HTR-8/SVneo (cell line): ENCODE results near the gene MT1F.
"Not testable (repeated sequence)": the region's sequence is repeated elsewhere in the genome, so short reads cannot be mapped to it uniquely, and the experiment has no call there.

Source experiments
- DNase-seq: peaks from one replicate; pipeline ENCODE4 v3.0.0; 2011; ENCODE audit warnings: low spot score, mixed read lengths; ENCODE audit not compliant: insufficient read length
- FAIRE-seq: peaks from 2 replicates; lab custom pipeline; 2011; peaks lifted over from hg19 to GRCh38; lab: Jason Lieb, UNC

The MT1F gene

DNA sequence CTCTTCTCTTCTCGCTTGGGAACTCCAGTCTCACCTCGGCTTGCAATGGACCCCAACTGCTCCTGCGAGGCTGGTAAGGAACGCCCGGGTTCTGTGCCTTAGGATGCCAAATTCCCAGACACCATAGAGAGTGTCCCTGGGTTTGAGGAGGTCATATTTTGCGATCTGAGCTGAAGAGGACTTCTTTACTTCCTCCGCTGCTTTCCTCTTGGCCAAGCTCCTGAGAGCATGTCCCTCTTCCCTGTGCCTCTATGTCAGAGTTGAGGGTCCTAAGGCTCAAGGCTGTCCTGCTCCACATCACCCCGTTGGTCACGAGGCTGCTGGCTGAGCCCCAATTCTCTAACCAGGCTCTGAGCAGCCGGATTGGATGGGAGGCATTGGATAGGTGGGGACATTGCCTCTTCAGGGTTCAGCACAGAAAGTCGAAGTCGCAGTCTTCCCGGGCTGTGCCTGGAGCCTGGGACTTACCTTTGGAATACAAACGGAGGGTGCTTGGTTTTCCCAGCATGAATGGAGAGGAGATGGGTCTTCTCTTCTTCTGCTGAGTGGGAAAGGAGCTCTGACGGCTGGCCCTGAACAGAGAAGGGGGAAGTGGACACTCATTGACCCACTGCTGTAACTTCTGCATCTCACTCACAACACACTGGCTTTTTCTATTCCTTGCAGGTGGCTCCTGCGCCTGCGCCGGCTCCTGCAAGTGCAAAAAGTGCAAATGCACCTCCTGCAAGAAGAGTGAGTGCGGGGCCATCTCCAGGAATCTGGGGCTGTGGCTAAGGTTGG lies 12.3 kb downstream of the MT1F start:
- FAIRE-seq = no peak
- no peak for DNase-seq

DNA sequence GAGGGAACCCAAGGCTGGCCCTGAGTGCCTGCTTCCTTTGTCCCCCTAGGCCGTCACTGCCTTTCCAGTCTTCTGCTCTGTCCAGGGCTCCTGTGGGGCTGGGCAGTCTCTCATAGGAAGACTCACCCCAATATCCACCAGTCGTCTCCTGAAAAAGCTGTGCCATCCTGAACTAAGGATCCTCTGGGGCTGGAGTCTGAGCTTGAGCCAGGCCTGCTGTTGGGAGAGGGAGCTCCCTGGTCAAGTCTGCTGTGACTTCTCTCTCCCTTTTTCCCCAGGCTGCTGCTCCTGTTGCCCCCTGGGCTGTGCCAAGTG lies 12.8 kb downstream of the MT1F start:
- DNase-seq = no peak
- no peak for FAIRE-seq

DNA sequence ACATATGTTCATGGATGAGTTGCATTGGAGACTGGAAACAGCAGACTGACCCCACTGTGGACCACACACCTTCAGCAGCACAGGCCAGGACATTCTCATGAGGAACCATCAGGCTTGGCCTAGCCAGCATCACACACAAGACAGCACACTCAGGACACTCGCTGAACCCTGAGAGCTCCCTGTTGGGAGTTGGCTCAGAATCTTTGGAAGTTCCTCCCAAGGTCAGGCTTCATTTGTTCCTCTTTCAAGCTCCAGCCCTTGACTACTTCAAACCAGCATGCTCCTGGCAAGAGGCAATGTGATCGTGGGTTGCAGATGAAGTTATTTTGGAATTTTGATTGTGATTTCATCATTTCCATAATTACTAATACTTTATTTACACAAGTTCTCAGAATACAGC lies 13.9 kb downstream of the MT1F start:
- not testable (repeated sequence) for DNase-seq, FAIRE-seq

DNA sequence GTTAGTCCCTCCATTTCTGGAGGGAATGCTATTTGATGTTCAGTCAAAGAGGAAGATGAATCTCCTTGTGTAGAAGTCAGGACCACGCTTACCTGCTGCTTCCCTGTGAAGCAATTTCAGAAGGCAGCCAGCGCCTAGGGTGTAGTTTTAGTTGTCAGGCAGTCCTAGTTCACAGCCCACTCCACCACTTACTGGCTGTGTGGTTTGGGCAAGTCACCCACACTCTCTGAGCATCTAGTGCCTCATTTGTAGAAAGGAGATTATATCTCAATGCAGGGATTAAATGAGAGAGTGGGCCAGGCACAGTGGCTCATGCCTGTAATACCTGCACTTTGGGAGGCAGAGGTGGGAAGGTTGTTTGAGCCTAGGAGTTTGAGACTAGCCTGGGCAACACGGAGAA lies 14.4 kb downstream of the MT1F start:
- DNase-seq = not testable (repeated sequence)
- peak; percentile 31 for FAIRE-seq

DNA sequence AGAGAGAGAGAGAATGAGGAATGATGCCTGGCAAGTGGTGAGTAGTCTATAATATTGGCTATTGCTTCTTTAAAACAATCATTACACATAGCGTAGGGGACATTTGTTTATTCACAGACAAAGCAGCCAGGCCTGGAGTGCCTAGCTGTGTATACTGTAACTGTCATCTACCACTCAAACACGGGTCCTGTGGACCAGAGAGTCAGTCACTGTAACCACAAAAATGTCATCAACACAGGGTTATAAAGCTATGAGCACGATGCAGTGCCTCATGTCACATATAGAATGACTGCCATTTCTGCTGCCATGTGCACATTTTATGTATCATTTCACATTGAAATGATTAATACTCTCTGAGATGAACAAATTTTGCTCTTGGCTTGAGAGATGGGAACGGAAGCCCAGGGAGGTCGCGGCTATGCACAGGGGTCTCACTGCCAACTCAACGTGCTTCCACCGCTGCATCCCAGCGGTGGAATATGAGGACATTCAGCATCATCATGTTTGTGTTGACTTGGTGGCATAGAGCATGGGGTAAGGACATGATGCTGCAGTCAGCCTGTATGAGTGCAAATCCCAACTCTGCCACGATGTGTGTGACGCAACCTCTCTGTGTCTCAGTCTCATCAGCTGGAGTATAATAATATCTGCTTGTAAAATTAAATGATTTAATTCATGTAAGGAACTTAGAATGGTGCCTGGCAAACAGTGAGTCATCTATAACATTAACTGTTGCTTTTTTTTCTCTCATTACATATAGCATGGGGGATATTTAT lies 15.2 kb downstream of the MT1F start:
- FAIRE-seq (peak; percentile 33), DNase-seq (no peak)

DNA sequence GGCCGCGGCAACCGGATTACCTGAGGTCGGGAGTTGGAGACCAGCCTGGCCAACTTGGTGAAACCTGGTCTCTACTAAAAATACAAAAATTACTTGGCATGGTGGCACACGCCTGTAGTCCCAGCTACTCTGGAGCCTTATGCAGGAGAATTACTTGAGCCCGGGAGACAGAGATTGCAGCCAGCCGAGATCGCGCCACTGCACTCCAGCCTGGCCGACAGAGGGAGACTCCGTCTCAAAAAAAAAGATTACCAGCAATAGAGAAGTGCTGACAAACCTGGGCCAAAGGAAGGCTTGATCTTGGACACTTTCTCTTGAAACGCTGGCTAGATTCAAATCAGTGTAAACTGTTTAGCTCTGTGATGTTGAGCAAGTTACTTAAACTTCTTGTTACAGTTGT lies 16.2 kb downstream of the MT1F start:
- FAIRE-seq (no peak), DNase-seq (no peak)

DNA sequence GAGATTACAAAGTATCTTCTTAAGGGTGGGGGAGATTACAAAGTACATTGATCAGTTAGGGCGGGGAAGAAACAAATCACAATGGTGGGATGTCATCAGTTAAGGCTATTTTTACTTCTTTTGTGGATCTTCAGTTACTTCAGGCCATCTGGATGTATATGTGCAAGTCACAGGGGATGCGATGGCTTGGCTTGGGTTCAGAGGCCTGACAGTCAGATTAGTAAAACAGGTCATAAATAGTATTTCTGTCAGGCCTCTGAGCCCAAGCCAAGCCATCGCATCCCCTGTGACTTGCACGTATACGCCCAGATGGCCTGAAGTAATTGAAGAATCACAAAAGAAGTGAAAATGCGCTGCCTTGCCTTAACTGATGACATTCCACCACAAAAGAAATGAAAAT lies 16.8 kb downstream of the MT1F start:
- not testable (repeated sequence) for FAIRE-seq, DNase-seq

DNA sequence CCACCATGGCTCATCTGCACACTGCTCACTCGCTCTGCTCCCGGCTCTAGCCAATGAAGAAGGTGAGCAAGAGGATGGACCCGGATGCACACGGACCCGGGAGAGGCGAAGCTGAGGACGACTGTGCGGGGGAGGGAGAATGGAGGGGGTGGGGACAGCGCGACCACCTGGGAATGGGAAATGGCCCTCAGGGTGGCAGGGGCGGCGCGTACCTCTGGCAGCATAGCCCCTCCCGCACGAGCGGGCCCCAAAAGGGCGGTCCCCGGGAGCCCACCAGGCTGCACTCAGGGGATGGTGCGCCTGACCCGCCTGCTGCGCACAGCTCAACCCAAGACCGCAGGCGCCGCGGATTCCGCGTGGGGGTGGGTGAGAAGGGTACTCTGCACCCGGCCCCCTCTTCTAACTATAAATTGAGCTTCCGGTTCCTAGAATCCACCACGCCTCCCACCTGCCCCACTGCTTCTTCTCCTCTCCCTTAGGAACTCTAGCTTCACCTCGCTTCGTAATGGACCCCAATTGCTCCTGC lies 18.0 kb downstream of the MT1F start:
- DNase-seq = no peak

DNA sequence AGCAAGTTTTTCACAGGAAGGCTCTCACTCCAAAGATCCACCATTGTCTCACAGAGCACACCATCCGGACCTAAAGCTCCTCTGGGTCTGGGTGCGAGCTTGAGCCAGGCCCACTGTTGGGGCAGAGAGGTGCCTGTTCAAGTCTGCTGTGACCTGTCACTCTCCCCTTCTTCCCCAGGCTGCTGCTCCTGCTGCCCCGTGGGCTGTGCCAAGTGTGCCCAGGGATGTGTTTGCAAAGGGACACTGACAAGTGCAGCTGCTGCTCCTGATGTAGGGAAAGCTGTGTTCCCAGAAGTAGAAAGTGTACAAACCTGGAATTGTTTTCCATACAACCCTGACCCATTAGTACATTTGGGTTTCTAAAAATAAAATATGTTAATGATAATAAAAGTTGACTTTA lies 19.7 kb downstream of the MT1F start:
- DNase-seq = no peak
- no peak for FAIRE-seq

More for the DNA sequence above, 18.0 kb downstream of the MT1F start:
- no peak for FAIRE-seq

DNA sequence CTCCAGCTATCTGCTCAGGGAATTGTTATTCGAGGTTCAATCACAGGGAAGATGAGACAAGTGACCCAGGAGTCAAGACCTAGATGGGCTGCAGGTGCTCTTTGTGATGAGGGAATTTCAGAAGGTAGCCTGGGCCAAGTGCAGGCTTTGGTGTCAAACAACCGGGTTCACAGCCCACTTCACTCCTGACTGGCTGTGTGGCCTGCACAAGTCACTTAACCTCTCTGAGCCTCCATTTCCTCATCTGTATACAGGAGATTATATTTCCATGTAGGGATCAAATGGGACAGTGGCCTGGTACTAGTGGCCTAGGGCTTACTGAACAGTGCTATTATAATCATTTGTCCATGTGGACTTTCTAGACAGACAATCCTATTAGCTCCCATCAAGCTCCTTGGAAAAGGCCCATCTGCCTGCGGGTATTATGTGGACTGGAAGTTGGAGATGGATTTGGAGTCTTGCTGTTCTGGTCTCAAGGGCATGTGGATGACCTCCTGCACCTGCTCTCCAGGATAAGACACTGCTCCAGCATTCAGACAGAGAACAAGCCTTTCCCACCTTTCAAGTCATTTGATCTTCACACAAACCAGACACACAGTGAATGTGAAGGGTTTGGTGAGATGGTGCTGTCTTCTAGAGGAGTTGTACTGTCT lies 21.4 kb downstream of the MT1F start:
- DNase-seq (no peak), FAIRE-seq (no peak)

DNA sequence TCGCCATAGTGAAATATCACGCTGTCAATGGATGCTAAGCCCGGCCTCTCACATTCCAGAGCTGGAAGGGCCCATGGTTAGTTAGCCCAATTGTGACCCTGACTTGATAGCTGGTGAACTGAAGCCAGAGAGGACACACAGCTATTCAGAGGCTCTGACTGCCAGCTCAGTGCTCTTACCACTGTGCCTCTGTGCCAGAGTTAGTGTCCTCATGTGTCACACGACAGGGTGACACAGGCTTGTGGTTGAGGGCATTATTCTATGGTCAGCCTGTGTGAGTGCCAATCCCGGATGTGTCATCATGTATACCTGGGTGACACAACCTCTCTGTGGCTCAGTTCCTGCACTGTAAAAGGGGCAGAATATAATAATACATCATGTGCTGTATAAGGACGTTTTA lies 22.1 kb downstream of the MT1F start:
- FAIRE-seq = no peak

DNA sequence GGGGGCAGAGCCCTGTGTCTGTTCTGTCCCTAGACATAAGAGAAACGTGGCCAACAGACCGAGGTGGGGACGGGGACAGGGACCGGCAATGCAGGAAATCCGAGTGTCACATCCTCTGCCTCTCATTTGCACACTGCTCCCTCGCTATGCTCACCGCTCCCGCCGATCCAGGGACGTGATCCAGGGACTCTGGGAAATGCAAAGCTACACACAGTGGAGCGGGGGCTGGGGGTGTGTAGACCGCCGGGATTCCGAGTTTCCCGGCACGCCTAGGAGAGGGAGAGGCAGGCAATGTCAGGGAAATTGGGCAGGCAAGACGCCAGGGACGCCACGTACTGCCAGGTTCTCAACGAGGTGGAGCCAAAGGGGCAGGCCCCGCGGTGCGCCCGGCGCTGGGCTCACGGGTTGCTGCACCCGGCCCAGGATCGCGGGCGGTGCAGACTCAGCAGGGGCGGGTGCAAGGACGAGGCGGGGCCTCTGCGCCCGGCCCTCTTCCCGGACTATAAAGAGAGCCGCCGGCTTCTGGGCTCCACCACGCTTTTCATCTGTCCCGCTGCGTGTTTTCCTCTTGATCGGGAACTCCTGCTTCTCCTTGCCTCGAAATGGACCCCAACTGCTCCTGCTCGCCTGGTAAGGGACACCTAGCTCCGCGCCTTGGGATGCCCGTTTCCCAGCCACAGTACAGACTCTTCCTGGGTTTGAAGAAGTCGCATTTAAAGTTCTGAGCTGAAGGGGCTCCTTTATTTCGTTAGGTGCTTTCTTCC lies 24.4 kb downstream of the MT1F start, which contains the start of gene MT1X:
Gene MT1X (plus strand): TSS at position 532 of the 764 bp plus-strand sequence. CDS start 71 bp downstream, at position 603.
- FAIRE-seq (peak; percentile 63), DNase-seq (peak; percentile 88)

More for the DNA sequence above, 22.1 kb downstream of the MT1F start:
- no peak for DNase-seq

DNA sequence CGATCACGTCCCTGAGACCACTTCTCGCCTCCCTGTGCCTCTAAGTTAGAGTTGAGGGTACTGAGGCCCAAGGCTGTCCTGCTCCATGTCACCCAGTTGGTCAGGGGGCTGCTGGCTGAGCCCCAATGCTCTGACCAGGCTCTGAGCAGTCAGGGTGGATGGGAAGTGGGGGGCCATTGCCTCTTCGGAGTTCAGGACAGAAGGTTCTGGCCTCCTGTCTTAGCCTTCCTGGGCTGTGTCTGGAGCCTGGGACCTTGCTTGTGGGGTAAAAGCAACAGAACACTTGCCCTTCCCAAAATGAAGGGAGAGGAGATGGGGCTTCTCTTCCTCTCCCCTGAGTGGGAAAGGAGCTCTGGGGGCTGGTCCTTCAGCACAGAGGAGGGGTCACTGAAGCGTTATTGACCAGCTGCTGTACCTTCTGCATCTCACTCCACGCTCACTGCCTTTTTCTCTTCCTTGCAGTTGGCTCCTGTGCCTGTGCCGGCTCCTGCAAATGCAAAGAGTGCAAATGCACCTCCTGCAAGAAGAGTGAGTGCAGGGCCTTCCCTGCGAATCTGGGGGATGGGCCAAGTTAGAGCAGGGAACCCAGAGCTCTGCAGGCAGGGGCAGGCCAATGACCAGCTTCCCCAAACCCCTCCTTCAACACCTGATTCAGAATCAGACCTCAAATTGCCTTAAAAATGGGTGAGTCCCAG lies 25.1 kb downstream of the MT1F start:
- no peak for FAIRE-seq
- no peak for DNase-seq

DNA sequence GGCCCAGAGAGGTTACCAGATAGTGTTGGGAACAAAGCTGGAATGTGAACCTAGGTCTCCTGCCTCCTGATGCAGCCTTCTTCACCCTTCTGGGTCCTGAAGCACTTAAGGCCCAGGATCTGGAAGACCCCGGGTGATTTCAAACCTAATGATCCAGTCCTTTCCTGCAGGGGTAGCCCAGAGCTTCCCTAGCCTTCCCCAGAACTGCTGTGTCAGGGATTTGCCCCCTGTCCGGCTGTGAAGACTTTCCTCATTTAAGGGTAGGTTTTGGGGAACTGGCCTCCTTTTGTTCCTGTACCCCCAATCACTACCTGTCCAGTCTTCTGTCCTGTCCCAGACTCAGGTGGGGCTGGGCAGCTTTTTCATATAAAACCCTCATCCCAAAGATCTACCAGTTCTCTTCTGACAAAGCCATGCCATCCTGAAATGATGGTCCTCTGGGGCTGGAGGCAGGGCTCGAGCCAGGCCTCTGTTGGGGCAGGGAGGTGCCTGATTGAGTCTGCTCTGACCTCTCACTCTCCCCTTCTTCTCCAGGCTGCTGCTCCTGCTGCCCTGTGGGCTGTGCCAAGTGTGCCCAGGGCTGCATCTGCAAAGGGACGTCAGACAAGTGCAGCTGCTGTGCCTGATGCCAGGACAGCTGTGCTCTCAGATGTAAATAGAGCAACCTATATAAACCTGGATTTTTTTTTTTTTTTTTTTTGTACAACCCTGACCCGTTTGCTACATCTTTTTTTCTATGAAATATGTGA lies 25.8 kb downstream of the MT1F start:
- no peak for FAIRE-seq
- DNase-seq = no peak

DNA sequence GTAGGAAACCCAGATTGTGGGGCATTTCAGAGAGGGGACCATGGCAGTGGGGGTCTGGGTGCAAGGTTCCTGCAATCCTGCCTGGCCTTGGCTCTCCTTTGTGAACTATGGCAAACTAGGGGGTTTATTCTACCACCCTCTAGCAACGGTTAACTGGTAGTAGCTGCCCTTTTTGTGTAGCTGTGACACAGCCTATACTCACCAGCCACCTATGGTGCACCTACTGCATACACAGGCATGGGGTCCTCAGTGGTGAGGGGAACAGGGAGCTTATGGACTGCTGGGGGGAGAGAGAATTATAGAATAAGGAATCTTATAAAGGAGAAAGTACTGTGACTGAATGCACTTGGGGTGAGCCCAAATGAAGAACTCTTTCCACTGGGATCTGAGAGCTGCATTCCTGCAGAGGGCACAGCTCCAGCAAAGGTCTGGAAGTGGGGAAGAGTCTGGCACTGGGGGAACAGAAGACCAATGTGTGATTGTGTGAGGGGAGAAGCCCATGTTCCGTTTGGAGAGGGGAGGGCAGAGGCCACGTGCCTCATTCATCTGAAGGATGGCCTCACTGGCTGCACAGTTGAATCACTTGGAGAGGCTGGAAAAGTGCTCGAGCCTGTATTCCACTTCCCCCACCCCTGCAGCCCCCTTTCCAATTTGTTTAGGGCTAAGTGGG lies 26.6 kb downstream of the MT1F start:
- FAIRE-seq (no peak), DNase-seq (no peak)

DNA sequence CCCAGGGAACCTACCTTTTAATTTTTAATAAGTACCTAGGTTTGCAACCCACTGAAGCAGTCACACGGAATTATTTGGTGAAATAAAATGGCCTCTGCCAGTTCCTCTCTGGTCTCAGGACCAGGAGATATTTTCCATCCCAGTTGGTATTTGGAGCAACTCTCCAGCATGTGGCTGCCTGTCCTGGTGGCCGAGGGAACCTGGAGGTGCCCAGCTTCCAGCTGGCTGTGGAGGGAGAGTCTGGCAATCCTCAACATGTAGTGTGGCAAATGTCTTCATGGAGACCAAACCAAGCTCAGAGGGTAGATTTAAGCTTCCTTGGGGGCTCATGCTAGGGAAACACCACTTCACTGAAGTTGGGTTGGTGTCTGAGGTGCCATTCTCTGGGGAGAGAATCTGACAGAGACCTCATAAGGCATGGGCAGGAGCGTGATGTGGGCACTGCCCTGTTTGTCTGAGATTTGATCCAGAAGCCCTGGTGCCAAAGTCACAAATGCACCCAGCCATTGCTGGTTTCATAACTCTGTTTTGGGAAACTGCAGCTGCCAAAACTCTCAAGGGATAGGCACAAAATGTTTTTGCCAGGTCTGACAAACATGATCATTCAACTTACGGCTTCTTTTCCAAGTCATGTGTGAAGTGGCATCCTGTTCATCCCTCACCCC lies 27.3 kb downstream of the MT1F start:
- no peak for FAIRE-seq
- DNase-seq = no peak

DNA sequence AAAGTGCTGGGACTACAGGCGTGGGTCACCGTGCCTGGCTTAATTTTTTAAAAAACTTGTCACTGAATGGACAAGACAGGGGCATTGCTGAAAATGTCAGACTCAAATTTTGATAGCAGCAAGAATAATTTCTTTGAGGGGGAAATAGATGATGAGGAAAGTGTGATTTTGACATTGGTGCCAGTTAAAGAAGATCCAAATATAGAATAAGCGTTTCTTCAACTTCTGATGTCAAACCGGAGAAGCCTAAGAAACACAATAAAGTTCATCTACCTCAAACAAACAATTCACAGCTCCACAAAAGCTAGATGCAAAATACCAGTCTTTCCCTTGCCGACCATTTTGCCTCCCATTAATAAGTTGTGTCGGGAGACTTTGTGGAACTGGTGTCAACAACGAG lies 29.0 kb downstream of the MT1F start:
- FAIRE-seq (no peak), DNase-seq (no peak)

DNA sequence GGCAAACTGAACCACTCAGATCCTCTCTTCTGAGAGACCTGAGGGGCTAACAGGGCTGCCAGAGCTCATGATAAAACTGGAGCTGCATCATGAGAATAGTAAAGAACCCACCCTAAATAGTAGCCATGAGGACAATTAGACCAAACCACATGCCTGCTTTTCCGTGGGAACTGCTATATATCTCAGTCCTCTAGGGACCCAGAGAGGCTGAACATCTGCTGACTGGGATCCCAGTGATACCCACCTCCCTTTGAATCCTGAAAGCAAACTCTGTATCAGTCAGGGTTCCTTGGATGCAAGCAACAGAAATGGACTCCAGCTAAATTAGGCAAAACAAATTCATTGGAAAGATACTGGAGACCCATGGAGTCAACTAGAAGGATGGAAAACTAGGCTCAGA lies 31.0 kb downstream of the MT1F start:
- DNase-seq = no peak
- no peak for FAIRE-seq
